ENCODE data around the gene TAS2R8. TPM values are rescaled to one million over a fixed set of nuclear protein-coding genes. Genes with fewer than 3 reads are reported as not detected.

Gene TAS2R8
- polyA plus RNA-seq, 1 donor from 2014 or later = 0.59 TPM

DNA sequence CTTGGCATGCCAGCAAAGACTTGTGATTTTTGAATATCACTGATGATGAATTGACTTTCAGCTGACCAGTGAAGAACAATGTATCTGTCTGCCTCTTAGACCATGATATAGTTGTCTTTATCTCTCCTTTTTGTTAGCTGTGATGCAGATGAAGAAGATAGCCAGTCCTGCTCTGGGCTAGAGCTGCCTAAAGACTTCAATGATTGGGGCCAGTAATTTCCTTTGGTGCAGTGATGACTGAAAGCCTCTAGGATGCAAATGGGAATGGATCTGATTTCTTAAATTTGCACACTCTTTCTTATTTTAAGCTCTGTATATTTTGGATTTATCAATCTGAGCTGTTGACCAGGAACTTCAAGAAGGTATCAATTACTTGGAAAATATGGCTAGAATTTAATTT, 3.0 kb upstream of the TAS2R8 start, which contains the start of gene TAS2R9:
TSS of gene TAS2R9 (minus strand) at position 101 of the 400 bp plus-strand sequence. CDS start at position 8, 93 bp downstream.
- Histone ChIP-seq H3K79me2 (replicated peaks; ENCODE audit: insufficient read depth, low read length) (no peaks in the 10 kb centered on the region), H3K9me2 (ENCODE audit: insufficient read depth, low read length) (no peaks in the 10 kb centered on the region), H2AFZ (ENCODE audit: low read depth, low read length) (no peak within 1 kb of the TSS), H3K9ac (ENCODE audit: low read length) (no peak within 1 kb of the TSS), H3K27ac (ENCODE audit: low read length) (no peak within 1 kb of the TSS), H3F3A (ENCODE audit: insufficient read depth, low read length, poor library complexity, severe bottlenecking) (no peaks in the 10 kb centered on the region), H3K4me3 (ENCODE audit: low read length) (no peak within 1 kb of the TSS), H3K36me3 (ENCODE audit: insufficient read depth, low read length) (no peaks in the 10 kb centered on the region), H3K4me2 (ENCODE audit: low read length) (no peak within 1 kb of the TSS), H3K9me3 (ENCODE audit: low read length) (no peaks in the 10 kb centered on the region), H3K27me3 (ENCODE audit: insufficient read depth, low read depth, low read length) (no peaks in the 10 kb centered on the region), H4K20me1 (ENCODE audit: insufficient read depth) (no peaks in the 10 kb centered on the region)
- TF ChIP-seq, protein P1, sequence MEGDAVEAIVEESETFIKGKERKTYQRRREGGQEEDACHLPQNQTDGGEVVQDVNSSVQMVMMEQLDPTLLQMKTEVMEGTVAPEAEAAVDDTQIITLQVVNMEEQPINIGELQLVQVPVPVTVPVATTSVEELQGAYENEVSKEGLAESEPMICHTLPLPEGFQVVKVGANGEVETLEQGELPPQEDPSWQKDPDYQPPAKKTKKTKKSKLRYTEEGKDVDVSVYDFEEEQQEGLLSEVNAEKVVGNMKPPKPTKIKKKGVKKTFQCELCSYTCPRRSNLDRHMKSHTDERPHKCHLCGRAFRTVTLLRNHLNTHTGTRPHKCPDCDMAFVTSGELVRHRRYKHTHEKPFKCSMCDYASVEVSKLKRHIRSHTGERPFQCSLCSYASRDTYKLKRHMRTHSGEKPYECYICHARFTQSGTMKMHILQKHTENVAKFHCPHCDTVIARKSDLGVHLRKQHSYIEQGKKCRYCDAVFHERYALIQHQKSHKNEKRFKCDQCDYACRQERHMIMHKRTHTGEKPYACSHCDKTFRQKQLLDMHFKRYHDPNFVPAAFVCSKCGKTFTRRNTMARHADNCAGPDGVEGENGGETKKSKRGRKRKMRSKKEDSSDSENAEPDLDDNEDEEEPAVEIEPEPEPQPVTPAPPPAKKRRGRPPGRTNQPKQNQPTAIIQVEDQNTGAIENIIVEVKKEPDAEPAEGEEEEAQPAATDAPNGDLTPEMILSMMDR (IDR thresholded peaks at IDR 0.05; ENCODE audit: poor library complexity, severe bottlenecking) = no peak

DNA sequence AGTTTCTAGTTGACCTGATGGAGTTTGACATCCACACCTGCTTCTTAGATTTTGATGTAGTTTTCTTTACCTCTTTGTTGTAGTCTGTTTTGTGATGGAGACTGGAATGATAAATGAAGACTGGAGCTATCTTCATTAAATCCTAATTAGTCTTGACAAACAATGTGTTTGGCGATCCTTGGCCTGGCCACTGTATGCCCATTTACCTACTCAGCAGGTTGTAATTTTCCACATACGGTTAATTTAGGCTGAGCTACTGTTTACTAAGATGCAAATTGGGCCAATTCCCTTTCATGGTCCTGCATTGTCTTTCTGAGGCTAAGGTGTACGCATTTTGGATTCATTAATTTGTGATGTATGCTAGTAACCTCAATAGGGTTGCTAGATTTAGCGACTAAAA, 4.5 kb downstream of the TAS2R8 start, which contains the start of gene TAS2R7:
TSS of gene TAS2R7 (minus strand) at position 41 of the 400 bp plus-strand sequence. CDS start 57 bp downstream, outside the sequence.
- Histone ChIP-seq H3K9me3 (ENCODE audit: low read length) (no peaks in the 10 kb centered on the region), H2AFZ (ENCODE audit: low read depth, low read length) (no peak within 1 kb of the TSS), H3F3A (ENCODE audit: insufficient read depth, low read length, poor library complexity, severe bottlenecking) (no peaks in the 10 kb centered on the region), H3K27ac (ENCODE audit: low read length) (no peak within 1 kb of the TSS), H3K79me2 (replicated peaks; ENCODE audit: insufficient read depth, low read length) (no peaks in the 10 kb centered on the region), H3K27me3 (ENCODE audit: insufficient read depth, low read depth, low read length) (no peaks in the 10 kb centered on the region), H3K9ac (ENCODE audit: low read length) (no peak within 1 kb of the TSS), H3K4me2 (ENCODE audit: low read length) (no peak within 1 kb of the TSS), H3K36me3 (ENCODE audit: insufficient read depth, low read length) (no peaks in the 10 kb centered on the region), H3K4me3 (ENCODE audit: low read length) (no peak within 1 kb of the TSS), H4K20me1 (ENCODE audit: insufficient read depth) (no peaks in the 10 kb centered on the region), H3K9me2 (ENCODE audit: insufficient read depth, low read length) (no peaks in the 10 kb centered on the region)
- TF ChIP-seq EZH2 (IDR thresholded peaks at IDR 0.05; ENCODE audit: borderline replicate concordance, insufficient read depth, low read length, poor library complexity, severe bottlenecking) (no peak), MXI1 (conservative IDR thresholded peaks at IDR 0.05; ENCODE audit: poor library complexity, severe bottlenecking) (no peak), EP300 (conservative IDR thresholded peaks at IDR 0.05; ENCODE audit: poor library complexity, severe bottlenecking) (no peak), POLR2AphosphoS5 (IDR thresholded peaks at IDR 0.05) (no peak), TAF1 (IDR thresholded peaks at IDR 0.05; ENCODE audit: low read depth) (no peak), RAD21 (conservative IDR thresholded peaks at IDR 0.05) (no peak)
- TF ChIP-seq, protein P2, sequence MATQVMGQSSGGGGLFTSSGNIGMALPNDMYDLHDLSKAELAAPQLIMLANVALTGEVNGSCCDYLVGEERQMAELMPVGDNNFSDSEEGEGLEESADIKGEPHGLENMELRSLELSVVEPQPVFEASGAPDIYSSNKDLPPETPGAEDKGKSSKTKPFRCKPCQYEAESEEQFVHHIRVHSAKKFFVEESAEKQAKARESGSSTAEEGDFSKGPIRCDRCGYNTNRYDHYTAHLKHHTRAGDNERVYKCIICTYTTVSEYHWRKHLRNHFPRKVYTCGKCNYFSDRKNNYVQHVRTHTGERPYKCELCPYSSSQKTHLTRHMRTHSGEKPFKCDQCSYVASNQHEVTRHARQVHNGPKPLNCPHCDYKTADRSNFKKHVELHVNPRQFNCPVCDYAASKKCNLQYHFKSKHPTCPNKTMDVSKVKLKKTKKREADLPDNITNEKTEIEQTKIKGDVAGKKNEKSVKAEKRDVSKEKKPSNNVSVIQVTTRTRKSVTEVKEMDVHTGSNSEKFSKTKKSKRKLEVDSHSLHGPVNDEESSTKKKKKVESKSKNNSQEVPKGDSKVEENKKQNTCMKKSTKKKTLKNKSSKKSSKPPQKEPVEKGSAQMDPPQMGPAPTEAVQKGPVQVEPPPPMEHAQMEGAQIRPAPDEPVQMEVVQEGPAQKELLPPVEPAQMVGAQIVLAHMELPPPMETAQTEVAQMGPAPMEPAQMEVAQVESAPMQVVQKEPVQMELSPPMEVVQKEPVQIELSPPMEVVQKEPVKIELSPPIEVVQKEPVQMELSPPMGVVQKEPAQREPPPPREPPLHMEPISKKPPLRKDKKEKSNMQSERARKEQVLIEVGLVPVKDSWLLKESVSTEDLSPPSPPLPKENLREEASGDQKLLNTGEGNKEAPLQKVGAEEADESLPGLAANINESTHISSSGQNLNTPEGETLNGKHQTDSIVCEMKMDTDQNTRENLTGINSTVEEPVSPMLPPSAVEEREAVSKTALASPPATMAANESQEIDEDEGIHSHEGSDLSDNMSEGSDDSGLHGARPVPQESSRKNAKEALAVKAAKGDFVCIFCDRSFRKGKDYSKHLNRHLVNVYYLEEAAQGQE (IDR thresholded peaks at IDR 0.05; ENCODE audit: borderline replicate concordance) = no peak

DNA sequence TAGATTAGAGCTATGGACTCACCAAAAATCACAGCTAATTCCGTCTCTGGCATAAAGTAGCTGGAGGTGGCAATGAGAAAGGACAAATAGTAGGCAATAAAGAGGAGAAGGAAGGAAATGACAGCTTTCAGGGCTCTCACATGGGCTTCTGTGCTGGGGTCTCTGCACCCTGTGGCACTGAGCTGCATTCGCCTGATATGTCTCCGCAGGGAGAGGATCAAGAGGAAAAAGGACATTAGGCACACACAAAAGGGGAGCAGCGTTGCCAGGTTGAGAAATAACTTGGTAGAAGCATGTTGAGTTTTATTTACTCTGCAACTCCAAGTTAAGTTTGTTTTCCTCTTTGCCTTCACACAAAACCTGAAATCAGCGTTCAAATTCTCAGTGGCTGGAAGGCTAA, 5.3 kb downstream of the TAS2R8 start:
- Histone ChIP-seq H3K9me3 (ENCODE audit: low read length) (no peaks in the 10 kb centered on the region), H4K20me1 (ENCODE audit: insufficient read depth) (no peaks in the 10 kb centered on the region), H3F3A (ENCODE audit: insufficient read depth, low read length, poor library complexity, severe bottlenecking) (no peaks in the 10 kb centered on the region), H3K9ac (ENCODE audit: low read length) (no peak overlapping the region), H3K27ac (ENCODE audit: low read length) (no peak overlapping the region), H3K4me3 (ENCODE audit: low read length) (no peak overlapping the region), H3K79me2 (replicated peaks; ENCODE audit: insufficient read depth, low read length) (no peaks in the 10 kb centered on the region), H3K9me2 (ENCODE audit: insufficient read depth, low read length) (no peaks in the 10 kb centered on the region), H3K4me2 (ENCODE audit: low read length) (no peak overlapping the region), H2AFZ (ENCODE audit: low read depth, low read length) (no peak overlapping the region), H3K27me3 (ENCODE audit: insufficient read depth, low read depth, low read length) (no peaks in the 10 kb centered on the region), H3K36me3 (ENCODE audit: insufficient read depth, low read length) (no peaks in the 10 kb centered on the region)
- no peak for TF ChIP-seq TAF1 (IDR thresholded peaks at IDR 0.05; ENCODE audit: low read depth)
- TF ChIP-seq, protein P1 (IDR thresholded peaks at IDR 0.05; ENCODE audit: poor library complexity, severe bottlenecking) = no peak
- no peak for TF ChIP-seq EZH2 (IDR thresholded peaks at IDR 0.05; ENCODE audit: borderline replicate concordance, insufficient read depth, low read length, poor library complexity, severe bottlenecking)
- TF ChIP-seq EP300 (conservative IDR thresholded peaks at IDR 0.05; ENCODE audit: poor library complexity, severe bottlenecking) = no peak

Data from neural cell (in vitro differentiated cells).